Upper lobe of left lung (tissue), 6 donors: Measurements from ENCODE around the gene TULP1. TPM values are rescaled to one million over a fixed set of nuclear protein-coding genes. Genes with fewer than 3 reads are reported as not detected.
"Not testable (repeated sequence)": the region's sequence is repeated elsewhere in the genome, so short reads cannot be mapped to it uniquely, and the experiment has no call there.

Source experiments
- ATAC-seq, 2 donors: fragments of 200-7000 bp; cut with Tn5 transposase; one replicate each; pipeline ENCODE4 v1.9.1; 2022; ENCODE audit warnings: mild to moderate bottlenecking in 2 of 2, moderate library complexity in 2 of 2; ENCODE audit not compliant: low FRiP score in 2 of 2
- DNase-seq, 2 donors: peaks; one replicate each; pipeline ENCODE4 v3.0.0-alpha.2; 2019 to 2020
- H3K27ac ChIP-seq, 4 donors: fragments of 200-600 bp; sonication (generic); one replicate each; pipeline ENCODE4 v1.5.1; 2016 to 2019
- H3K27me3 ChIP-seq, 4 donors: fragments of 200-600 bp; sonication (generic); one replicate each; pipeline ENCODE4 v1.5.1; 2017 to 2019
- H3K36me3 ChIP-seq, 4 donors: fragments of 200-600 bp; sonication (generic); one replicate each; pipeline ENCODE4 v1.5.1; 2016 to 2019
- H3K4me1 ChIP-seq, 4 donors: fragments of 200-600 bp; sonication (generic); one replicate each; pipeline ENCODE4 v1.5.1; 2018 to 2019
- H3K4me3 ChIP-seq, 4 donors: fragments of 200-600 bp; sonication (generic); one replicate each; pipeline ENCODE4 v1.5.1; 2017 to 2019; ENCODE audit warnings: mild to moderate bottlenecking in 2 of 4, moderate library complexity in 1 of 4
- H3K9me3 ChIP-seq, 4 donors: fragments of 200-600 bp; sonication (generic); one replicate each; pipeline ENCODE4 v1.5.1; 2018 to 2019
- EP300 ChIP-seq, 4 donors: sonication (generic); formaldehyde crosslinking; IDR thresholded peaks; one replicate each; pipeline ENCODE4 v1.5.1; 2017; ENCODE audit warnings: antibody characterized with exemption in 4 of 4, control low read depth in 2 of 4
- POLR2A ChIP-seq, 4 donors: fragments of 450-650 bp; IDR thresholded peaks; one replicate each; pipeline ENCODE4 v1.5.1; 2016 to 2017; ENCODE audit warnings: antibody characterized with exemption in 4 of 4, mild to moderate bottlenecking in 2 of 4
- POLR2AphosphoS5 ChIP-seq, 2 donors: sonication (generic); formaldehyde crosslinking; IDR thresholded peaks; one replicate each; pipeline ENCODE4 v1.5.1; 2017; ENCODE audit warnings: antibody characterized with exemption in 2 of 2
- WGBS, 2 donors: methylation state at CpG; one replicate each; pipeline ENCODE4 v1.1.5; 2017 to 2018; 5-methylcytosine and 5-hydroxymethylcytosine counted together
- total RNA-seq, 6 donors: library from RNA; depleted of rRNA in 4 of 6; stranded (reverse); fragments of >200 nt in 4 of 6; gene quantifications; one replicate each; pipeline versions ENCODE4 v1.1.0 to v1.2.1, GENCODE V29; 2016 to 2021
- TF ChIP-seq, protein P1 (sequence below), 6 experiments: fragments of 450-650 bp in 4 of 6; fragments of 200-600 bp in 2 of 6; sonication (generic) in 2 of 6; IDR thresholded peaks; one replicate each; pipeline ENCODE4 v1.5.1; 2016 to 2019; ENCODE audit warnings: antibody characterized with exemption in 6 of 6
- donor health status: DM: no; HTN: no; CAD: no; lungs with moderate emphysema.
- donor health status: DM: no; HTN: yes; CAD: no; lungs with severe emphysema.

Gene TULP1
- total RNA-seq, 6 donors from 2014 or later = not detected

DNA sequence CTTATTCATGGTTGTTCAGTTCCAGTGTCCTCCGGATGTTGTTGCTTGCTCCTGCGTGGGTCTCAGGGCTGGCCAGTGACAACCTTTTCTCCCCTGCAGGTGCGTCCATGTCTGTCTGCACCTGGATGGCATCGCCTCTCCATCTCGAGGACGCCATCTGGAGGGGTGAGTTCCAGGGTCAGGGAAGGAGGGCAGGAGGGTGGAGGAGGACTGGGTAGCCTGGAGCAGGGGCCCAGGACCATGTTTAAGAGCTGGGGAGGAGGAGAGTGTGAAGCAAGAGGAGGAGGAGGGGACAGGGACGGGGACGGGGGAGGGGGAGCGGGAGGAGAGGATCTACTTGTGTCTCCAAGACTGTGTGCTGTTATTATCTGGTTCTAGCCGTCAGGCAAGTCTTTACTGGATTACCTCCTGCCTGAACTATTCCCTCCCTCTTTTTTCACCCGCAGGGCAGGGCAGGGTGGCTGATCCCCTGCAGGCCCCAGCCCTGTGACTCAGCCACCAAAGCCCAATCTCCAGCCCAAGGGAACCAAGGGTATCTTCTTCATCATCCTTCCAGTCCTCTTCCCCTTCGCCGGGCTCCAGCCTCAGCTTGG is 32.2 kb upstream of the TULP1 start:
- 72 to 83% methylated on average over 13 of the region's 13 CpGs for WGBS, 2 donors
- ATAC-seq (no peak), DNase-seq (no peak)
- TF ChIP-seq POLR2A (IDR thresholded peaks at IDR 0.05) = no peak
- TF ChIP-seq EP300 (IDR thresholded peaks at IDR 0.05) = no peak
- TF ChIP-seq, protein P1, sequence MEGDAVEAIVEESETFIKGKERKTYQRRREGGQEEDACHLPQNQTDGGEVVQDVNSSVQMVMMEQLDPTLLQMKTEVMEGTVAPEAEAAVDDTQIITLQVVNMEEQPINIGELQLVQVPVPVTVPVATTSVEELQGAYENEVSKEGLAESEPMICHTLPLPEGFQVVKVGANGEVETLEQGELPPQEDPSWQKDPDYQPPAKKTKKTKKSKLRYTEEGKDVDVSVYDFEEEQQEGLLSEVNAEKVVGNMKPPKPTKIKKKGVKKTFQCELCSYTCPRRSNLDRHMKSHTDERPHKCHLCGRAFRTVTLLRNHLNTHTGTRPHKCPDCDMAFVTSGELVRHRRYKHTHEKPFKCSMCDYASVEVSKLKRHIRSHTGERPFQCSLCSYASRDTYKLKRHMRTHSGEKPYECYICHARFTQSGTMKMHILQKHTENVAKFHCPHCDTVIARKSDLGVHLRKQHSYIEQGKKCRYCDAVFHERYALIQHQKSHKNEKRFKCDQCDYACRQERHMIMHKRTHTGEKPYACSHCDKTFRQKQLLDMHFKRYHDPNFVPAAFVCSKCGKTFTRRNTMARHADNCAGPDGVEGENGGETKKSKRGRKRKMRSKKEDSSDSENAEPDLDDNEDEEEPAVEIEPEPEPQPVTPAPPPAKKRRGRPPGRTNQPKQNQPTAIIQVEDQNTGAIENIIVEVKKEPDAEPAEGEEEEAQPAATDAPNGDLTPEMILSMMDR (IDR thresholded peaks at IDR 0.05) = no peak
- TF ChIP-seq POLR2AphosphoS5 (IDR thresholded peaks at IDR 0.05) = no peak
- peak overlapping the region in 1 of 4 donors; percentile 33 for H3K27ac ChIP-seq
- H3K4me1 ChIP-seq = peaks cover 0 to 13% (median 9%) of the 10 kb centered on the region in 4 donors
- no peak overlapping the region for H3K4me3 ChIP-seq
- H3K9me3 ChIP-seq = peaks cover 0 to 1% (median 0%) of the 10 kb centered on the region in 4 donors
- H3K36me3 ChIP-seq = no peaks in the 10 kb centered on the region
- no peaks in the 10 kb centered on the region for H3K27me3 ChIP-seq

DNA sequence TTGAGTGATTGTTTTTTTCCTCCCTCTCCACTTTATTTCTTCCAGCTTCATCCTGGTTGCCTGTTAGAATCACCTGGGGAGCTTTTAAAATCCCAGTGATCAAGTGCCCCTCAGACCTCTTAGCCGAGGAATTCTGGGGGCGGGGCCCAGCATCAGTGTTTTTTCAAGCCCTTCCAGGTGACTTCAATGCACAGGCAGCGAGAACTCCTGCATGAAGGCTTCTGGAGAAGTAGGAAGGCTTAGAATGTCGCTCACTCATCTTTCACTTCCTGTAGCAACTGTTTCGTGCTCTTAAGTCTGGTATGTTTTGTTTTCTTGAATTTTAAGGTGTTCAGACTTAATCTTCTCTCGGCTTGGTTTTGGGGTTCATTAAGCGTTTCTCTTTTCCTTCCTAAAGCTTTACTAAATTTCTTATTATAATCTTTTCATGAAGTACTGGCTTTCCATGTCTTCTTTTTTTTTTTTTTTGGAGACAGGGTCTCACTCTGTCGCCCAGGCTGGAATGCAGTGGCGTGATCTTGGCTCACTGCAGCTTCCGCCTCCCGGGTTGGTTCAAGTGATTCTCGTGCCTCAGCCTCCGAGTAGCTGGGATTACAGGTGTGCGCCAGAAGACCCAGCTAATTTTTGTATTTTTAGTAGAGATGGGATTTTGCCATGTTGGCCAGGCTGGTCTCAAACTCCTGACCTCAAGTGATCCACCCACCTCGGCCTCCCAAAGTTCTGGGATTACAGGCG is 30.9 kb upstream of the TULP1 start:
- Histone ChIP-seq H3K36me3 (no peaks in the 10 kb centered on the region), H3K4me1 (peaks cover 0 to 13% (median 9%) of the 10 kb centered on the region in 4 donors), H3K9me3 (no peaks in the 10 kb centered on the region), H3K27me3 (no peaks in the 10 kb centered on the region), H3K27ac (peak overlapping the region in 2 of 4 donors; percentile 33 to 35), H3K4me3 (no peak overlapping the region)
- peak in 1 of 2 donors; percentile 76 for ATAC-seq
- TF ChIP-seq, protein P1 (IDR thresholded peaks at IDR 0.05) = no peak
- TF ChIP-seq EP300 (IDR thresholded peaks at IDR 0.05) (no peak), POLR2AphosphoS5 (IDR thresholded peaks at IDR 0.05) (no peak)
- 68 to 75% methylated on average over 16 of the region's 16 CpGs for WGBS, 2 donors
- peak in 1 of 2 donors; percentile 52 for DNase-seq

DNA sequence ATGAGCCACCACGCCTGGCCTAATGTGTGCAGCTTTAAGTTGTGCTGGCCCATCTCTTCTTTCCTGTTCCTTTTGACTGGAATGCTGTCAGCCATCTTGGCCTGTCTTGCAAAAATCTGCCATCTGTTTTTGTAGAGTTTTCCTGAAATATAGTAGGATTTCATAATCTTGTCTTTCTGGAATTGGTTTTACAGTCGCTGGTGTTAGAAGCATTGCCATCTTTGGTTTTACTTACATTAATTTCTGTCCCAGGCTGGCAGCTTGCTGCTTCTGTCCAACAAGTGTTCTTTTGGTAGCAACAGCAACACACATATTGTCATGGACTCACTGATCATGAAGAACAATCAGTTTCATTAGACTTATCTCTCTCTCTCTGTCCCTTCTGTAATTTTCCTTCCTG is 29.1 kb upstream of the TULP1 start:
- Histone ChIP-seq H3K36me3 (no peaks in the 10 kb centered on the region), H3K27ac (peak overlapping the region in 2 of 4 donors; percentile 53 to 61), H3K27me3 (no peaks in the 10 kb centered on the region), H3K9me3 (no peaks in the 10 kb centered on the region), H3K4me1 (peaks cover 0 to 11% (median 8%) of the 10 kb centered on the region in 4 donors), H3K4me3 (no peak overlapping the region)
- TF ChIP-seq, protein P1 (IDR thresholded peaks at IDR 0.05) = no peak
- TF ChIP-seq EP300 (IDR thresholded peaks at IDR 0.05) = peak in 1 of 4 donors; percentile 51
- 76 to 79% methylated on average over 2 of the region's 2 CpGs for WGBS, 2 donors
- ATAC-seq (no peak), DNase-seq (no peak)

DNA sequence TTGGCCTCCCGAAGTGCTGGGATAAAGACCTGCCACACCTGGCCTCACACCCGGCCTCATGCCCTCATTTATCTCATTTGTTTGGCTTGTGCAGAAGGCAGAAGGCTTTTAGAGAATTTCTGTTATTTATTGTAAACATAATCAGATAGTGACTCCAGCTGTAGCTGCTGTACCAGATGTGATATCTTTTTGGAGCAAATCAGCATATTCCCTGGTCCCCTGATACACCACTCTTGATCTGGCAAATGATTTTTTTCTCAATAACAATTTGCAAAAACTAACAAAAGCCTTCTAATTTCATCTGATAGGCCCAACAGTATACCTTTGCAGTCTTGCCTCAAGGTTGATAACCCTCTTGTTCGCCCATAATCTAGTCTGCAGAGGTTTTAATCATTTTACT is 26.5 kb upstream of the TULP1 start:
- WGBS, 2 donors = 91 to 93% methylated on average over 3 of the region's 3 CpGs
- no peak for TF ChIP-seq POLR2AphosphoS5 (IDR thresholded peaks at IDR 0.05)
- no peak for TF ChIP-seq EP300 (IDR thresholded peaks at IDR 0.05)
- TF ChIP-seq, protein P1 (IDR thresholded peaks at IDR 0.05) = no peak
- no peak for TF ChIP-seq POLR2A (IDR thresholded peaks at IDR 0.05)
- H3K9me3 ChIP-seq = no peaks in the 10 kb centered on the region
- H3K36me3 ChIP-seq = no peaks in the 10 kb centered on the region
- H3K4me1 ChIP-seq = peaks cover 0 to 11% (median 7%) of the 10 kb centered on the region in 4 donors
- DNase-seq = no peak
- no peak overlapping the region for H3K27ac ChIP-seq
- ATAC-seq = no peak
- no peaks in the 10 kb centered on the region for H3K27me3 ChIP-seq
- H3K4me3 ChIP-seq = no peak overlapping the region

DNA sequence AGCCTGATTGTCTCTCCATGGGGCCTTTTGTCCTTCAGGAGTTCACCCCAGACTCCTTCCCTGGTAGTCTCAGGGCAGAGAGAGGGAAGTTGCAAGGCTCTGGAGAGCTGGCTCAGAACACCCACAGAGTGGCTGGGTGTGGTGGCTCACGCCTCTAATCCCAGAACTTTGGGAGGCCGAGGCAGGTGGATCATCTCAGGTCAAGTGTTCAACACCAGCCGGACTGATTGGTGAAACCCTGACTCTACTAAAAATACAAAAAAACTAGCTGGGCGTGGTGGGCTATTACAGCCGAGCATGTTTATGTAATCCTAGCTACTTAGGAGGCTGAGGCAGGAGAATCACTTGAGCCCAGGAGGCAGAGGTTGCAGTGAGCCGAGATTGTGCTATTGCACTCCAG is 23.2 kb upstream of the TULP1 start:
- H3K9me3 ChIP-seq, DNase-seq, H3K4me3 ChIP-seq, H3K27me3 ChIP-seq, H3K27ac ChIP-seq, ATAC-seq, H3K36me3 ChIP-seq, H3K4me1 ChIP-seq: not testable (repeated sequence)
- 77 to 89% methylated on average over 5 to 6 of the region's 6 CpGs for WGBS, 2 donors
